ENCODE data around the gene FOSL1. TPM values are rescaled to one million over a fixed set of nuclear protein-coding genes. Genes with fewer than 3 reads are reported as not detected.

The FOSL1 gene
- total and polyA plus RNA-seq, 10 donors, result 0.42 to 5.4 (median 1.3) TPM

GRCh38 chr11:65925397-65925796, 25.2 kb upstream of the FOSL1 start:
- Histone ChIP-seq H3K27ac (no peak overlapping the region), H3K9me3 (no peaks in the 10 kb centered on the region), H3K36me3 (peaks cover 0 to 52% (median 19%) of the 10 kb centered on the region in 6 donors), H3K4me3 (no peak overlapping the region), H3K27me3 (replicated peaks in 1 of 7) (no peaks in the 10 kb centered on the region), H3K4me1 (peaks cover 22 to 59% (median 31%) of the 10 kb centered on the region in 6 donors)
- TF ChIP-seq POLR2A (IDR thresholded peaks at IDR 0.05) (no peak), CTCF (IDR thresholded peaks at IDR 0.05 in 8 of 11, conservative IDR thresholded peaks at IDR 0.05 in 3 of 11) (no peak), POLR2AphosphoS5 (IDR thresholded peaks at IDR 0.05) (no peak)
- intact Hi-C loops (cut with DNase I; ENCODE audit: low total_unique reads), result no loop called here
- 86 to 92% (median 92%) methylated on average over 2 of the region's 2 CpGs for WGBS, 5 donors
- no peak for DNase-seq

GRCh38 chr11:65922565-65922964, 22.4 kb upstream of the FOSL1 start:
- H3K9me3 ChIP-seq, result no peaks in the 10 kb centered on the region
- H3K4me3 ChIP-seq, result no peak overlapping the region
- intact Hi-C loops (cut with DNase I; ENCODE audit: low total_unique reads), result no loop called here
- no peaks in the 10 kb centered on the region for H3K27me3 ChIP-seq (replicated peaks in 1 of 7)
- no peak for DNase-seq
- TF ChIP-seq CTCF (IDR thresholded peaks at IDR 0.05 in 8 of 11, conservative IDR thresholded peaks at IDR 0.05 in 3 of 11) (no peak), POLR2AphosphoS5 (IDR thresholded peaks at IDR 0.05) (no peak), POLR2A (IDR thresholded peaks at IDR 0.05) (no peak)
- WGBS, 5 donors, result 42 to 77% (median 44%) methylated on average over 3 of the region's 3 CpGs
- peak overlapping the region in 1 of 8 donors; percentile 12 for H3K27ac ChIP-seq
- peaks cover 21 to 59% (median 30%) of the 10 kb centered on the region in 6 donors for H3K4me1 ChIP-seq
- peaks cover 0 to 55% (median 19%) of the 10 kb centered on the region in 6 donors for H3K36me3 ChIP-seq

- no peak for DNase-seq
- peaks cover 25 to 59% (median 31%) of the 10 kb centered on the region in 6 donors for H3K4me1 ChIP-seq
- intact Hi-C loops (cut with DNase I; ENCODE audit: low total_unique reads), result no loop called here
Observed at GRCh38 chr11:65921876-65922275, 21.7 kb upstream of the FOSL1 start.

GRCh38 chr11:65921033-65921555, 20.9 kb upstream of the FOSL1 start:
- WGBS, 5 donors, result 89 to 92% (median 89%) methylated on average over 11 to 12 of the region's 12 CpGs
- no peak for DNase-seq
- intact Hi-C loops (cut with DNase I; ENCODE audit: low total_unique reads), result no loop called here
- TF ChIP-seq CTCF (IDR thresholded peaks at IDR 0.05 in 8 of 11, conservative IDR thresholded peaks at IDR 0.05 in 3 of 11), result no peak
- TF ChIP-seq POLR2A (IDR thresholded peaks at IDR 0.05), result no peak
- TF ChIP-seq POLR2AphosphoS5 (IDR thresholded peaks at IDR 0.05), result no peak
- Histone ChIP-seq H3K27ac (peak overlapping the region in 1 of 8 donors; percentile 98), H3K36me3 (peaks cover 0 to 66% (median 19%) of the 10 kb centered on the region in 6 donors), H3K4me3 (peak overlapping the region in 3 of 8 donors; percentile 96 to 100 (median 96)), H3K27me3 (replicated peaks in 1 of 7) (no peaks in the 10 kb centered on the region), H3K9me3 (no peaks in the 10 kb centered on the region), H3K4me1 (peaks cover 32 to 63% (median 39%) of the 10 kb centered on the region in 6 donors)

More at GRCh38 chr11:65921876-65922275, 21.7 kb upstream of the FOSL1 start:
- Histone ChIP-seq H3K9me3 (no peaks in the 10 kb centered on the region), H3K27me3 (replicated peaks in 1 of 7) (no peaks in the 10 kb centered on the region), H3K4me3 (no peak overlapping the region), H3K36me3 (peaks cover 0 to 62% (median 19%) of the 10 kb centered on the region in 6 donors), H3K27ac (peak overlapping the region in 1 of 8 donors; percentile 12)
- WGBS, 5 donors, result 94 to 98% (median 96%) methylated on average over 7 to 10 of the region's 10 CpGs
- peak in 1 of 3 donors; percentile 44 for TF ChIP-seq POLR2AphosphoS5 (IDR thresholded peaks at IDR 0.05)
- no peak for TF ChIP-seq POLR2A (IDR thresholded peaks at IDR 0.05)

Data from spleen (tissue), 11 donors.